Inflammatory macrophage treated with lipopolysaccharide for 4 hours (primary cell): ENCODE data around the gene TPPP2.
A peak's percentile ranks its signal among the peaks of the same experiment; 100 is the strongest.
"Not testable (repeated sequence)": the region's sequence is repeated elsewhere in the genome, so short reads cannot be mapped to it uniquely, and the experiment has no call there.

Experiments used
- DNase-seq: peaks from one replicate; pipeline ENCODE4 v3.0.0-alpha.2; 2020

Gene TPPP2

DNA sequence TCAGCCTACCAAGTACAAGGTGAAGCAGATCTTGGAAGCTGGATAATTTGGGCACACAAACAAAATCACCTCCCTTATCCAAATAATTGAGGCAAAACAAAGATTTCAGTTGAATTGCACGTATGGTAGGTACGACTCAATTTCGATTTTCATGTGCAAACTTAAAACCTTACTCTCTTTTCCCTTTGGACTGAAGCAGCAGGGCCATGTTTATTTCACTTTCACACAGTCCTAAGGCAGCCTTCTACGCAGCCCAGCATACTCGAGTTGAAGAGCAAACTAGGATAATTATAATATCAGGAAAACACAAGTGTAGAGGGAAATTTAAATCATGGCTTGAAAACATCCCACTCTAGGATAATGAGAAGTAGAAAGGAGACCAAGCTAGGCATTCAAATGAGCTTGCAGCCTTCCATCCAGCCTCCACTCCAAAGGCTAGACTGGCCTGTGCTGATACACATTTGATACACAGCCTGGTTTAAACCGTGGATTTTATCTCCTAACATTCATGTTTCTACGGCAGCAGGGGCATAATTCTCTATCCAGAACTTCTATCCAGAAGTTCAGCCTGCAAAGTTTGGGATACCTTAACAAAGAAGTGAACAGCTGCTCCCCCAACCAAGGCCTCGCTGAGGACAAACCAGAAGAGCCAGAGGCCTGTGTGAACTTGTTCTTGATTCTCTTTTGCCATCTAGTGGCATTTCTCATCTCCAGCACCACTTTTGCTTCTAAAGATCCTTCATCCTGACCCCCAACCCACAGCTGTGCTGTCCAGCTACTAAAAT lies 9.8 kb downstream of the TPPP2 start:
- peak; percentile 70 for DNase-seq

- no peak for DNase-seq
Observed at GRCh38 chr14:21040370-21040925, 10.4 kb downstream of the TPPP2 start.

GRCh38 chr14:21040941-21041340 lies 10.9 kb downstream of the TPPP2 start:
- not testable (repeated sequence) for DNase-seq

- peak; percentile 39 for DNase-seq
Observed at GRCh38 chr14:21041676-21042433, 11.8 kb downstream of the TPPP2 start, which contains the start of gene RNASE7. TSS of gene RNASE7 (plus strand) at chr14:21042362. CDS start at chr14:21042993, 631 bp downstream.

DNA sequence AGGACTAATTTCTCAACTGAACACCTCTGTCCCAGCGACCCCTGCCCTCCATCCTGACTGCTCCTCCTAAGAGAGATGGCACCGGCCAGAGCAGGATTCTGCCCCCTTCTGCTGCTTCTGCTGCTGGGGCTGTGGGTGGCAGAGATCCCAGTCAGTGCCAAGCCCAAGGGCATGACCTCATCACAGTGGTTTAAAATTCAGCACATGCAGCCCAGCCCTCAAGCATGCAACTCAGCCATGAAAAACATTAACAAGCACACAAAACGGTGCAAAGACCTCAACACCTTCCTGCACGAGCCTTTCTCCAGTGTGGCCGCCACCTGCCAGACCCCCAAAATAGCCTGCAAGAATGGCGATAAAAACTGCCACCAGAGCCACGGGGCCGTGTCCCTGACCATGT lies 12.9 kb downstream of the TPPP2 start:
- peak; percentile 27 for DNase-seq

- DNase-seq = no peak
Observed at GRCh38 chr14:21043387-21043973, 13.5 kb downstream of the TPPP2 start.

- DNase-seq = no peak
Observed at GRCh38 chr14:21043974-21044618, 14.1 kb downstream of the TPPP2 start.

DNA sequence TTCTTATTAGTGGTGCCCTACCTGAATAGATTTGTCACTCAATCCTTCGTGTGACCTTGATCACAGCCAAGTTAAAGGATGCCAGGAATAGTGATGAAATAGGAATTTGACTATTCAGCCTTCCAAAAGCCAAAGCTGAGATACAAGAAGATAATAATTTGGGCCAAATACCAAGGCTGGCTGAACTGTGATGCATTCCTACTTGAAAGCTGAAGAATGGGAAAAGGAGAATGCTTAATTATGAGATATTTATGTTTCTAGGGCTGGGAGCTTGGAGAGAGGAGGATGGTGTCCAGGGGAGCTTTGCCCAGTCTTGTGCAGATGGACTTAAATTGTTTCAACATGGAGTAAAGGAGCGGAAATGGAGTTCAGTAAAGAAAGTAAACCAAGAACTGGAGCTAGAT lies 17.4 kb downstream of the TPPP2 start:
- DNase-seq = no peak

- DNase-seq = no peak
Observed at GRCh38 chr14:21048638-21049037, 18.6 kb downstream of the TPPP2 start.

GRCh38 chr14:21049271-21049673 lies 19.3 kb downstream of the TPPP2 start:
- DNase-seq = no peak

DNA sequence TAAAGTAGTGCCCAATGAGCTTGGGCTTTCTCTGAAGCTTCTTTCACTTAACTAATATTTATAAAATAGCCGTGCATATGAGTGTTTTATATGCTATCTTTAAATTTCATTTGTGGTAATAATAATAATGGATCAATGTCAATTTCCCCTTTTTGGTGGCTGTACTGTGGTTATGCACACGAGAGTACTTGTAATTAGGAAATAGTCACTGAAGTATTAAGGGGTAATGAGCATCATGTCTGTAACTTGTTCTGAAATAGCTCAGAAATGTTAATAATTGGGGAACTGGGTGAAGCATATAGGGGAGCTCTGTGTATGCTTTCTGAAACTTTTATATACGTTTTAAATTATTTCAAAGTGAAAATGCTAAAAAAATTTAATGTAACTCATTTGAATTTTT lies 20.6 kb downstream of the TPPP2 start:
- peak; percentile 47 for DNase-seq

- no peak for DNase-seq
Observed at GRCh38 chr14:21053184-21054122, 23.4 kb downstream of the TPPP2 start.

GRCh38 chr14:21054123-21054767 lies 24.2 kb downstream of the TPPP2 start:
- DNase-seq = no peak

- DNase-seq = no peak
Observed at GRCh38 chr14:21054768-21055145, 24.7 kb downstream of the TPPP2 start.

- no peak for DNase-seq
Observed at GRCh38 chr14:21055432-21056117, 25.6 kb downstream of the TPPP2 start.

- no peak for DNase-seq
Observed at GRCh38 chr14:21056520-21057163, 26.6 kb downstream of the TPPP2 start.

GRCh38 chr14:21057803-21058675 lies 28.0 kb downstream of the TPPP2 start, which contains the start of gene RNASE8:
TSS of gene RNASE8 (plus strand) at chr14:21057822. CDS start at chr14:21057893, 71 bp downstream.
- DNase-seq = peak; percentile 21

DNA sequence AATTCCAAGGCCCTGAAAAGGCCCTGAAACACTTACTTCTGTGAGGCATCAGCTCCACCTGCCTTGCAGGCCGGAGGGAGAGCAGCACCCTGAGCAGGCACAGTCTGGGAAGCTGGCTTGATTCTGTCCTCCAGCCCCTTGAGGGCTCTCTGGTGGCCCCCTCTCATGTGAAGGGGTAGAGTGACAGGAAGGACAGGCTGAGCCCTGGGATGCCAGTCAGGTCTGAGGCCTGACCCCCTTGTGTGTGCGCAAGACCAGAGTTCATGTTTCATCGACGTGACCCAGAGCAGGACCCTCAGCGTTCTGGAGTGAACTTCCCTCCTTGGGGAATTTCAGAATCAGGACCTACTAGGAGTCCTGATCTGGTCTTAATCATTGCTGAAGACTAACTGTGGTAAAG lies 28.9 kb downstream of the TPPP2 start:
- DNase-seq = no peak
